ENCODE data around the gene SLIT3.
A peak's percentile ranks its signal among the peaks of the same experiment; 100 is the strongest.
"Not testable (repeated sequence)": the region's sequence is repeated elsewhere in the genome, so short reads cannot be mapped to it uniquely, and the experiment has no call there.

The SLIT3 gene

DNA sequence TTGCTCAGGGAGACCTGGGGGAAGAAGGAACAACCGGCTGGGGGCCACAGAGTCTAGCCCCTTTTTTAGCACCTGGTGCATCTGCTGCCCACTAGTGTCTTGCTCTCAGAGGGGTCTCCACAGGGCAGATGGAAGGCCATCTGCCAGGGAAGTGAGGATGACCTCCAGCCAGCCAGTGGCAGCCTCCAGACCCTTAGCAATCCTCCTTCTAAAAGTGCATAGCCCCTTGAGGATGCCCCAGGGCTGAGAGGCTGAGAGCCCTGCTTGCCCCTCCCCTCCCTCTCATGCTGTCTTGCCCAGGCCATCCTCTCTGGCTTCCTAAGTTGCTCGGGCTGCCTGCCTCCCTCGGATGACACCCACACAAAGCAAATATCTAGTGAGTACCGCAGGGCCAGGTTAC is 640.2 kb downstream of the SLIT3 start:
- no peak for DNase-seq

DNA sequence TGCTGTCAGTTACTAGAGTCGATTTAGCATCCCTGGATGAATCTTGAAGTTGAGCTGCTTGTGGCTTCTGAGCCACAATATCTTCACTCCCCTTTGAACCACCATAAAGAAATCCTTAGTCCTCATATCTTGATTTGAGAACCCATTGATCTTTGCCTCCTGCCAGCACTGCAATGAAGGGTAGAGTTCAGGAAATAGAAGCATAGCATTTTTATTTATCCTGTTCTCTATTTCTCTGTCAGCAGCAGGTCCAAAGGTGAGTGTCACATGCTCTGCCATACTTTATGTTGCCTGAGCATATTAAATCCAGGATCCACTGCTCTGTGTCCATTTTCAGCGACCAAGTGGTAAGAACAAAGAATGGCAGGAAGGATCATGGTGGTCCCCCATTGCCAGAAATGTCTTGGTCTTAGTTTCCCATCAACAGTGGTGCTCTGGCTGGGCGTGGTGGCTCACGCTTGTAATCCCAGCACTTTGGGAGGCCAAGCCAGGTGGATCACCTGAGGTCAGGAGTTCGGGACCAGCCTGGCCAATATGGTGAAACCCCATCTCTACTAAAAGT is 641.6 kb downstream of the SLIT3 start:
- DNase-seq = no peak

DNA sequence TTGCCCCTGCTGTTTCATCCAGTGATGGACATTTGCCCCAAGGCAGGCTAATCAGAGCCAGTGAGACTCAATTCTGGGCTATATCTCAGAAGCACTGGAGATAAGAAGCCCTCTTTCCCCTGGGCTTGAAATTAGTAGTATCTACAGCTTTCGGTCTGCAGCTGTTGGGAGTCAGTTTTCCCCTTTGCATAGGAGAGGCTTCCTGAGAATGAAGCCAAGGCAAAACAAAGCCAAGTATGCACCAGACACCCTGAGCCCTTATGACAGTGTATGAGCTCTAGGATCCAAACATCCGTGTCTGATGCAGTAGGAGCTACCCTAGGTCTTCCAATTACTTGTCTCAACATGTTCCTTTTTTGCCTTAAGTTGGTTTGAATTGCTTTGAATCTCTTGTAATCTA is 642.5 kb downstream of the SLIT3 start:
- DNase-seq = no peak

DNA sequence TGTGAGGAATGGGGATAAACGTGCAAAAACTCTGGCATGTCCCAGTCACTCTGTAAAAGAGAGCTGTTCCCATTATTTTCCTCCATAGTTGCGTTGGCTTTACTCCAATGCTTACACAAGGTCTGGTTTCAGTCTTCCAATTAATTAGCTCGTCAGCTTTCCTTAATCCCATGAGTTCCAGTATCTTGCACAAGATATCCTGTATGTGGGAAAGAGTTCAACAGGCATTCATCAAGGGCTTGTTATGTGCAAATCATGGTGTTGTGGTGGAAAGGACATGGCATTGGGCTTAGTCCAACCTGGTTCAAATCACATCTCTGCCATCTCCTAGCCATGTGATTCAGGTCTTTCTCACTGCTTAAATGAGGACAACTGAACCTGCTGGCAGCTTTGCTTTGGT is 644.3 kb downstream of the SLIT3 start:
- DNase-seq = no peak

DNA sequence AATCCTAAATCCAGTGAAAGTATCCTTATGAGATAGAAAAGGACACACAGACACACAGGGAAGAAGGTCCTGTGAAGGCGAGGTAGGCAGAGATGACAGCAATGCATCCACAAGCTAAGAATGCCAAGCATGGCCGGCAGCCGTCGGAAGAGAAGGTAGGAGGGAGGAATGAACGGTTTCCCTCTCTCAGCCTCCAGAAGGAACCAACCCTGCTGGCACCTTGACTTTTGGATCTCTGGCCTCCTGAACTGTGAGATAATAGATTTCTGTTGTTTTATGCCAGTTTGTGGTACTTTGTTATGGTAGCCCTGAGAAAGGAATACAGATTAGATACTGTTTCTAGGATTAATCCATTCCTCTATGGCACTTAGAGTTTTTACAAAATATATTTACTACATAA is 645.6 kb downstream of the SLIT3 start:
- no peak for DNase-seq

DNA sequence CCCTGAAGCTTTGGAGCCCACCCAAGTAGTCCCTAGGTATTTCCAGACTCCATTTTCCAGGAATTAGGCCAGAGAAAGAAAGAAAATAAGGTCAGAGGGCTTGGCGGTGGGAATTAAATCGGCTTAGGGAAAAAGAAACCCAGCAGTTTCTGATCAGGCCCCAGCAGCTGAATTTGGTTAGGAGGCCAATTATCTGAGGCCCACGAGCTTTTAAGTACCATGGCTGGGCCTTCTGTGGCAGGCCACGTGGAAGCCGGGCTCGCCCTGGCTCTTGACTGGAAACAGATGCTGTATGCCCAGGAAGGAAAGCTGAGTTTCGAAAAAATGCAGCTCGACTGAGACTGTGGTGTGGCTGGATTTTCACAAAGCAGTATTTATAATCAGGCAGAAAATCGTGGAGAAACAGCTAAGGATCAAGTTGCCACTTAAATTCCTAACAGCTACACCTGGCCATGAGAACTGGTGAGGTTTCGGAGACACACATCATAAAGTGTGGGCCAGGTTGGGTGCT is 646.7 kb downstream of the SLIT3 start:
- peak in 5 of 56 donors; percentile 1 to 9 (median 3) for DNase-seq

DNA sequence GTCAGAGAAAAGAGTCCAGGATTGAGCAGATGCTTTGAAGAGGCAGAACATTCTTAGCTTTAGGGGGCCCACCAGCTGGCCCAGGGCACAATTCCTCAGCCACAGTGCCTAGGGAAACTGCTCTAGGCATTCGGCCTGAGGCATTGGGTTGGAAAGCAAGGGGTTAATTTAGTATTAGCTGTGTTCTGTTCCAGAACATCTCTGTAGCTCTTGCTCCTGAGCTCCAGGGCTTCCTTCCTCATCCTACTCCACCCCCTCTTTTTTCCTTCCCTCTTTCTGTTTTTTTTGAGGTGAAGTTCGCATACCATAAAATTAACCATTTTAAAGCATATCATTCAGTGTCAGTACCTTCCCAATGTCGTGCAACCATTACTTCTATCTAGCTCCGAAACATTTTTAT is 647.3 kb downstream of the SLIT3 start:
- DNase-seq = no peak

DNA sequence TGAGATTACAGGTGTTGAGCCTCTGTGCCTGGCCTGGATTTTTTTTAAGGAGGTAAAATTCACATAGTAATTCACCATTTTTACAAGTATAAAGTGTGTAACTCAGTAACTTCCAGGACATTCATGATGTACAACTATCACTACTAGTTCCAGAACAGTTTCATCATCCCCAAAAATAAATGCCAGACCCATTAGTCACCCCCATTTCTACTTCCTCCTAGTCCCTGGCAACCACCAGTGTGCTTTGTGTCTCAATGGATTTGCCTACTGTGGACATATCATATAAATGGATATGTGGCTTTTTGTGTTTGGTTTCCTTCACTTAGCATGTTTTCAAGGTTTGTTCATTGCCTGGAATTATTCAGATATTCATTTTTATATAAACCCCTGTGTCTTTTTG is 649.3 kb downstream of the SLIT3 start:
- DNase-seq = no peak

DNA sequence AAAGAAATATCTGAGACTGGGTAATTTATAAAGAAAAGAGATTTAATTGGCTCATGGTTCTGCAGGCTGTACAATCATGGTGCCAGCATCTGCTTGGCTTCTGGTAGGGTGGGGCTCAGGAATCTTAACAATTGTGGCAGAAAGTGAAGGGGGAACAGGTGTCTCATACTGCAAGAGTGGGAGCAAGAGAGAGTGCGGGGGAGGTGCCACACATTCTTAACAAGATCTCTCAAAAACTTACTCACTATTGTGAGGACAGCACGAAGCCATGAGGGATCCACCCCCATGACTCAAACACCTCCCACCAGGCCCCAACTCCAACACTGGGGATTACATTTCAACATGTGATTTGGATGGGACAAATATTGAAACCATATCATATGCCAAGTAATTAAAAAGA is 651.6 kb downstream of the SLIT3 start:
- DNase-seq = peak in 7 of 56 donors; percentile 4 to 38 (median 10)

DNA sequence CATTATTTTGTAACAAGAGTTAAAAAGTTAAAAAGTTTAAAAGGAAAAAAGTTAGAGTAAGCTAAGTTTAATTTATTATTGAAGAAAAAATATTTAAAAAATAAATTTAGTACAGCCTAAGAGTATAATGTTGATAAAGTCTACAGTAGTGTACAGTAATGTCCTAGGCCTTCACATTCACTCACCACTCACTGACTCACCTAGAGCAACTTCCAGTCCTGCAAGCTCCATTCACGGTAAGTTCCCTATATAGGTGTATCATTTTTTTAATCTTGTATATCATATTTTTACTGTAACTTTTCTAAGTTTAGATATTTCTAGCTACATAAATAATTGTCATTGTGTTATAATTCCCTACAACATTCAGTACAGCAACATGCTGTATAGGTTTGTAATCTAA is 652.4 kb downstream of the SLIT3 start:
- no peak for DNase-seq

DNA sequence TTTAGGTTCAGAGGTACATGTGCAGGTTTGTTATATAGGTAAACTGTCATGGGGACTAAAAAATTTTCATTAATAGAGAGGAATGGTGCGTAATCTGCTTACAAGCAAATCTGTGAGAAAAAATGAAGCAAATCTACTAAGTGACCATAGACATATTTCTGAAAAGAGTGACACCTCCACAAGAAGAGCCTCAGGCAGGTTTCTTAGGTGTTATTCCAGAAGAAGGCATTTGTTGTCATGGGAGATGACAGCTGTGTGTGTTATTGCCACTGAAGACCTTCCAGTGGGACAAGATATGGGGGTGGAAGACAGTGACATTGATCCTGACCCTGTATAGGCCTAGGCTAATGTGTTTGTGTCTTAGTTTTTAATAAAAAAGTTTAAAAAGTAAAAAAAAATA is 652.9 kb downstream of the SLIT3 start:
- no peak for DNase-seq

DNA sequence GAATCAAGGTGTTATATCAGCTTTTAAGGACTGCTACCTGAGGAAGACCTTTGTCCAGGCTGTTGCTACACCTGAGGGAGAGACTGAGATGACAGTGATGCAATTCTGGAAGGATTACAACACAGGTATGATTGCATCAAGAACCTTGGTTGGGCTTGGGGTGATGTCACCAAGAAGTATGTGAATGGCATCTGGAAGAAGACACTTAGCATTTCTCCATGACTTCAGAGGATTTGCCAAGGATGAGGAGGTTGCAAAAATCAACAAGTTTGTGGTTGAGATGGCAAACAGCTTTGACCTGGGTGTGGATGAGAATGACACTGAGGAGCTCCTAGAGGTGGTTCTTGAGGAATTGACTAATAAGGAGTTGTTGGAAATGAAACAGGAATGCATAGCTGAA is 653.9 kb downstream of the SLIT3 start:
- no peak for DNase-seq

DNA sequence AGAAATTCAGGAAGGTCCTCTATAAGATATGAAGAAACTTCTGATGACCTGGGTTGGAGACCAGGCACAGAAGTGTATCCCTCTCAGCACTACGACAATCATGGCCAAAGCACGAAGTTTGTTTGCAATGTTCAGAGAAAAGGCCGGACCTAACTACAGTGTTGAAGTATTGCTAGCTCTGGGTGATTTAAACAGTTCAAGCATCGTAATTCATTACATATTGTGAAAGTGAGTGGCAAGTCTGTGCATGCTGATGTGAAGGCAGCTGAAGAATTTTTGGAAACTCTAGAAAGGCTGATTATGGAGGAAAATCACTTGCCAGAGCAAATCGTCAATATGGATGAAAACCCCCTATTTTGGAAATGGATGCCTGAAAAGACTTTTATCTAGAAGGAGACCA is 654.6 kb downstream of the SLIT3 start:
- DNase-seq = no peak

DNA sequence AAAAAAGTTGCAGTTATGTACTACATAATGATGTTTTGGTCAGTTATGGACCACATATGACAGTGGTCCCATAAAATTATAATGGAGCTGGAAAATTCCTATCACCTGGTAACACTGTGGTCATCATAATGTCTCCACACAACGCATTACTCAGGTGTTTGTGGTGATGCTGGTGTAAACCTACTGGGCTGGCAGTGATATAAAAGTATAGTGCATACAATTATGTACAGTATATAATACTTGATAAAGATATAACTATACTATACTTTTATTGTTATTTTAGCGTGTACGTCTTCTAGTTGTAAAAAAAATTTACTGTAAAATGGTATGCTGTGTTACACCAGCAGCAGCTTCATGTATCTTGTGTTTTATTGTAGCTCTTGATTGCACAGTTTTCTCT is 655.7 kb downstream of the SLIT3 start:
- no peak for DNase-seq

DNA sequence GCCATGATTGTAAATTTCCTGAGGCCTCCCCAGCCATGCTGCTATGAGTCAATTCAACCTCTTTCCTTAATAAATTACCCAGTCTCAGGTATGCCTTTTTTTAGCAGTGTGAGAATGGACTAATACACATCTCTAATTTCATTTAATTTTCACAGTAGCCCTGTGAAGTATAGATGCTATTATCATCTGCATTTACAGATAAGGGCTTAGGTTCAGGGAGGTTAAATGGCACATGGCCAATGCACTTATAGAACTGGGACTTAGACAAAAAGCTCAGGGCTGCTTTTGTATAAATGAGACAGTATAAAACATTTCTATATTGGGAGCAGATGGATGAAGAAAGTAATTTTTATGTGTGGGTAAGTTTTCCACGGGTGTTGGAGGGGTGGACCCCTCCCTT is 658.9 kb downstream of the SLIT3 start:
- no peak for DNase-seq

DNA sequence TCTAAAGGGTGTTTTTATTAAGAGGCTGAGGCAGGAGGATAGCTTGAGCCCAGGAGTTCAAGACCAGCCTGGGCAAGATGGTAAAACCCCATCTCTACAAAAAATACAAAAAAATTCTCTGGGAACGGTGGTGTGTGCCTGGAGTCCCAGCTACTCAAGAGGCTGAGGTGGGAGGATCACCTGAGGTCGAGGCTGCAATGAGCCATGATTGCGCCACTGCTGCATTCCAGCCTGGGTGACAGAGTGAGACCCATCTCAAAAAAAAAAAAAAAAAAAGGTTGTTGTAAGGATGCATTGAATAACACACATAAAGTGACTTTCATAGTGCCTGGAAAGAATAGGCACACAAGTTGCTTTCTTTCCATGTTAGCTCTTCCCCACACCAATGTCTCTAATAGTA is 662.1 kb downstream of the SLIT3 start:
- not testable (repeated sequence) for DNase-seq

DNA sequence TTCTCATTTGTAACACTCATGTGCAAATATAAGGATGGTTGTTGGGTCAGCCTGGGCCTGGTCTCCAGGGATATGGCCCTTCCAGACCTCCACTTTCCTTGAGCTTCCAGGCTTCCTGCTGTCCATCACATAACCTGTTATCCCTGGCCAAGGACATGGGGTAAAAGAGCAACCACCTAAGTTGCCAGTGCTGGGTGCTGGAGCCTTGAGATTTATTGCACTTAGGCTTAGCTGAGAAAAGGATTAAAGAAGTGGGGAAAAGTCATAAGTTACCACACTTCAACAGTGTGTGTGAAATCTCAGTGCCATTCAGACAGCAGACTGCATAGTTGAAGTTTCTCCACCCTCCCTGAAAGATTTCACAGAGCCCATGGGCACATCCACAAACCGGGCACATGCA is 663.1 kb downstream of the SLIT3 start:
- DNase-seq = no peak

DNA sequence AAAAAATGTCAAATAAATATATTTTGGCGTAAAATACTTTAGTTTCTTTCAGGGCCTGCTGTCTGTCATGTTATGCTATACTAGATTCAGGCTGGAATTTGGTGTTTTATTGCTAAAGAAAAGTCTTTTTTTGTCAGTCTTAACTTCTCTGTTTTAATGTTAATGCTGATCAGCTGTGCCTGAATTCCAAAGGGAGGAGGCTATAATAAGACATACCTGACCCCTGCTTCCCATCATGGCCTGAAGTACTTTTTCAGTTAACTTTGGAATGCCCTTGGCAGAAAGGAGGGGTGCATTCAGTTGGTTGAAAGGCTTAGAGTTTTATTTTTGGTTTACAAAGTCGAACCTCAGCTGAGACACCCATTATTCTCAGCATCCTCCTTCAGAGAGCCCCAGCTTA is 663.7 kb downstream of the SLIT3 start:
- DNase-seq = no peak

DNA sequence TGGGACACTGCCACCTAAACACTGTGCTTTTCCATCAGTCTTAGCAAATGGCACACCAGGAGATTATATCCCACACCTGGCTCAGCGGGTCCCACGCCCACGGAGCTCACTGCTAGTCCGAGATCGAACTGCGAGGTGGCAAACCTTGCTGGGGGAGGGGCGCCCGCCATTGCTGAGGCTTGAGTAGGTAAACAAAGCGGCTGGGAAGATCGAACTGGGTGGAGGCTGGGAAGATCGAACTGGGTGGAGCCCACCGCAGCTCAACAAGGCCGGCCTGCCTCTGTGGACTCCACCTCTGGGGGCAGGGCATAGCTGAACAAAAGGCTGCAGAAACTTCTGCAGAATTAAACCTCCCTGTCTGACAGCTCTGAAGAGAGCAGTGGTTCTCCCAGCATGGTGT is 670.0 kb downstream of the SLIT3 start:
- DNase-seq = not testable (repeated sequence)

DNA sequence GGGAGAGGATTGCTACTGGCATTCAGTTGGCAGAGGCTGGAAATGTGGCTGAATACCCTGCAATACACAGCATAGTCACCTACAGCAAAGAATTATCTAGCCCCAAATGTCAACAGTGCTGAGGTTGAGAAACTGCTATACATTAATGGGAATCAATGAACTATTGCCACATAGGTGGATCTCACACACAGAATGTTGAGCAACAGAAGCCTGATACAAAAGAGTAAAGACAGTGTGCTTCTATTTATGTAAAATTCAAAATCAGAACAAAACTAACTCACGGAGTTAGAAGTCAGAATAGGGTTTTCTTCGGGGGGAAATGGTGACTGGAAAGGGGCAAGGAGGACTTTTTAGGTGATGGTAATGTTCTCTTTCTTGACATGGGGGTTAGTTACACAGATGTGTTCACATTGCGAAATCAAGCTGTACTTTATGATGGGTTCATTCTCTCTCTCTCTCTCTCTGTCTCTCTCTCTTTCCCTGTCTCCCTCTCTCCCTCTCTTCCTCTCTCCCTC is 676.0 kb downstream of the SLIT3 start:
- DNase-seq = no peak

DNA sequence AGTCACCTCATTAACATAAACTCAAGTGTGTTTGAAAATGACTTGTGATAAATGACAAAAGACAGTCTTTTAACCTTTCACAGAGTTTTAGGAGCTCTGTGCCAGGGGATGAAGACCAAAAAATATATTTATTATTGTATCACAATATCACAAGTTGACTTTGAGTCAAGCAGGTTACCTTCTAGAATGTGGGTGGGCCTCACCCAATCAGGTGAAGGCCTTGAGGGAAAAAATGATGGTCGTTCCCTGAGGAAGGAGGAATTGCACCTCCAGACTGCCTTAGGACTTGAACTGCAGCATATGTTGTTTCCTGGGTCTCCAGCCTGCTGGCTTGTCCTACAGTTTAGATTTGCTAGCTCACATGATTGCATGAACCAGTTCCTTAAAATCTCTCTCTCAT is 680.1 kb downstream of the SLIT3 start:
- no peak for DNase-seq

DNA sequence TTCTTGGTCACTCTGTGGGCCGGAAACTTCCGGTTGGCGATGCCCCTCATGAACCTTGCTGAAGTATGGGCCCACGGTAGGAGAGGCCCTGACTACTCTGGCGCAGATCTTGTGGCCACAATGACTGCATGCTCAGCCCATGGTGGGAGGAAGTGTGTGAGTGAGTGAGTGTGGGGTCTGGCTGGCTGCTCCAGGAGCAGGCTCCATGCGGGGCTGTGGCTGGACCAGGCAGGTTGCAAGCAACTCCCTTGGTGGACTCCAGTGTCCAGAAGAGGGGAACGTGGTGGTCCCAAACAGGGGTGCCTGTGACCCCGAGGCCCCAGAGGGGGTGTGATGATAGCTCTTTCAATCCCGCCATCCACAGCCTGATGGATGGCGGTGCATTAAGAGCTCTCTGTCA is 686.3 kb downstream of the SLIT3 start:
- no peak for DNase-seq

DNA sequence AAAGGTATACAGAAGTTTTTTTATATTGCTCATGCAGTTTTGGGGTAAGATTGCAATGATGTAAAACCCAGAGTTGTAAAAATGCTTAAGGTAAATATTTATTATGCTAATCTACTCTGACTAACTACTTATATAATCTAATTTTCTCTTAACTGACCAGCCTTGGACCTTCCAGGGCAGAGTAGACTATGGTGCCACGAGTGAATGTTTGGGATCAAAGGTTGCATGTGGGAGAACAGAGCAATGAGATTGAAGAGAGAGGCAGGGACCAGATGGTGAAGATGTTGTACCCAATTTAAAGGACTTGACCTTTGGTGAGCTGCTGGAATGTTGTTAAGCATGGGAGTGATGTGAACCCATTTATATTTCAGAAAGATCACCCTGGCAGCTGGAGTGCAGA is 686.9 kb downstream of the SLIT3 start:
- no peak for DNase-seq

DNA sequence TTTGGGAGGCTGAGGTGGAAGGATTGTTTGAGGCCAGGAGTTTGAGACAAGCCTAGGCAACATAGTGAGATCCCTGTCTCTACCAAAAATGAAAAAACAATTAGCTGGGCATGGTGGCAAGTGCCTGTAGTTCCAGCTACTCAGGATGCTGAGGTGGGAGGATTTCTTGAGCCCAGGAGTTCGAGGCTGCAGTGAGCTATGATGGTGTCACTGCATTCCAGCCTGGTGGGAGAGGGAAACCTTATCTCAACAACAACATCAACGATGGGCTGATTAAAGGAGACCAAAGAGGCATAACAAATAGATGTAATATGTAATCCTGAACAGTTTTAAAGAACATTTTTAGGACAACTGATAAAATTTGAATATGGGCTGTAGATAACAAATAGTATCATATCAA is 687.5 kb downstream of the SLIT3 start:
- no peak for DNase-seq

All from amygdala (tissue), 56 donors.